Body of pancreas (tissue), 4 donors: ENCODE measurements around the gene TJP1. TPM values are rescaled to one million over a fixed set of nuclear protein-coding genes. Genes with fewer than 3 reads are reported as not detected.

Source experiments
- ATAC-seq: fragments of 150-250 bp; one replicate; pipeline ENCODE4 v1.9.1; 2016
- DNase-seq, 4 donors: peaks; one replicate each; pipeline ENCODE4 v3.0.0-alpha.2; 2019
- H3K27ac ChIP-seq, 4 donors: fragments of 200-600 bp; sonication (generic); 1 replicate in 3 of 4; 2 replicates in 1 of 4; pipeline versions ENCODE4 v1.5.1 to v1.6.1; 2016 to 2019; ENCODE audit warnings: mild to moderate bottlenecking in 1 of 4, mixed read lengths in 1 of 4, moderate library complexity in 1 of 4
- H3K27me3 ChIP-seq, 2 donors: fragments of 200-600 bp; sonication (generic); one replicate each; pipeline ENCODE4 v1.6.0; 2016; ENCODE audit warnings: mild to moderate bottlenecking in 1 of 2
- H3K36me3 ChIP-seq, 2 donors: fragments of 200-600 bp; sonication (generic); replicated peaks in 1 of 2; 2 replicates each; pipeline ENCODE4 v1.5.1; 2016; ENCODE audit warnings: low read depth in 2 of 2; ENCODE audit not compliant: insufficient read depth in 1 of 2
- H3K4me1 ChIP-seq: fragments of 200-600 bp; sonication (generic); one replicate; pipeline ENCODE4 v1.6.0; 2016
- H3K4me3 ChIP-seq, 2 donors: fragments of 200-600 bp; sonication (generic); 1 replicate in 1 of 2; 2 replicates in 1 of 2; pipeline ENCODE4 v1.5.1; 2016 to 2019
- H3K9me3 ChIP-seq, 3 donors: fragments of 200-600 bp; sonication (generic); 1 replicate in 2 of 3; 2 replicates in 1 of 3; pipeline ENCODE4 v1.5.1; 2016
- POLR2A ChIP-seq, 3 donors: fragments of 450-650 bp; IDR thresholded peaks; one replicate each; pipeline ENCODE4 v1.6.1; 2016; ENCODE audit warnings: antibody characterized with exemption in 3 of 3, mild to moderate bottlenecking in 2 of 3
- WGBS, 2 donors: methylation state at CpG; one replicate each; pipeline ENCODE4 v1.1.5; 2017; 5-methylcytosine and 5-hydroxymethylcytosine counted together
- intact Hi-C: fragments of 100-400 bp; cut with DNase I; formaldehyde crosslinking; loops from one replicate; pipeline ENCODE4 v1.15.1; 2023
- total RNA-seq, 2 donors: library from RNA; depleted of rRNA; stranded (reverse); fragments of >200 nt; gene quantifications; one replicate each; pipeline ENCODE4 v1.1.0, GENCODE V29; 2016
- TF ChIP-seq, protein P1 (sequence below), 7 experiments: fragments of 450-650 bp in 4 of 7; fragments of 200-600 bp in 3 of 7; sonication (generic) in 3 of 7; IDR thresholded peaks; one replicate each; pipeline ENCODE4 v1.5.1; 2016 to 2019; ENCODE audit warnings: antibody characterized with exemption in 7 of 7

The TJP1 gene
- total RNA-seq, 2 donors from 2014 or later, result 68.7 to 70.9 TPM

DNA sequence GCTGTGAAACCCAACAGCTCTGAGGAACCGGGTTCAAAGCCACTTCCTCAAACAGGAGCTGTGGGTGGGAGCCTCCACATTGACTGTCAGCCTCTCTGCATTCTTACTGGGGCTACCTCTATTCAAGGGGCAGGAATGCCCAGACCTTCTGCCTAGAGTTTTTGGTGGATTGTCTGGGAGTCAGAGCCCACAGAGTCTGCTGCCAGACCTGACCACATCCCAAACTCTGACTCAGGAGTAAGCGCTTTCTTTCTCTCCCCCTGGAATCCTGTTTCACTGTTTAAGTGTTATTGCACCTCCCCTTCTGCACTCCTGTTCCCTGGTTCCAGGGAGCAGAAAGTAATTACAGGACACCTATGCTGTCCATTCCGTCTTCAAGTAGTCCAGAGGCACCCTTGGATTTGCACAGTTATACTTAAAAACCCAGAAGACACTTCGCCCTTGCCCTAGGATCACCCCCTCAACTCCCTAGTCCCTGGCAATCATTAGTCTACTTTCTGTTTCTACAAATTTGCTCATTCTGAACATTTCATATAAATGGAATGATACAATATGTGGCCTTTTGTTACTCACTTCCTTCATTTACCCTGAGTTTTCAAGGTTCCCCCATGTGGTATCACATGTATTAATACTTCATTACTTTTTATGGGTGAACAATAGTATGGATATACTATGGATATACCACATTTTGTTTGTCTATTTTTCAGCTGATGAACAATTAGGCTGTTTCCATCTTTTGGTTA, 37.9 kb upstream of the TJP1 start:
- intact Hi-C loops, result no loop called here
- DNase-seq (no peak), ATAC-seq (no peak)
- 89 to 92% methylated on average over 4 of the region's 4 CpGs for WGBS, 2 donors
- H3K4me3 ChIP-seq, result no peak overlapping the region
- no peaks in the 10 kb centered on the region for H3K36me3 ChIP-seq
- TF ChIP-seq, protein P1, sequence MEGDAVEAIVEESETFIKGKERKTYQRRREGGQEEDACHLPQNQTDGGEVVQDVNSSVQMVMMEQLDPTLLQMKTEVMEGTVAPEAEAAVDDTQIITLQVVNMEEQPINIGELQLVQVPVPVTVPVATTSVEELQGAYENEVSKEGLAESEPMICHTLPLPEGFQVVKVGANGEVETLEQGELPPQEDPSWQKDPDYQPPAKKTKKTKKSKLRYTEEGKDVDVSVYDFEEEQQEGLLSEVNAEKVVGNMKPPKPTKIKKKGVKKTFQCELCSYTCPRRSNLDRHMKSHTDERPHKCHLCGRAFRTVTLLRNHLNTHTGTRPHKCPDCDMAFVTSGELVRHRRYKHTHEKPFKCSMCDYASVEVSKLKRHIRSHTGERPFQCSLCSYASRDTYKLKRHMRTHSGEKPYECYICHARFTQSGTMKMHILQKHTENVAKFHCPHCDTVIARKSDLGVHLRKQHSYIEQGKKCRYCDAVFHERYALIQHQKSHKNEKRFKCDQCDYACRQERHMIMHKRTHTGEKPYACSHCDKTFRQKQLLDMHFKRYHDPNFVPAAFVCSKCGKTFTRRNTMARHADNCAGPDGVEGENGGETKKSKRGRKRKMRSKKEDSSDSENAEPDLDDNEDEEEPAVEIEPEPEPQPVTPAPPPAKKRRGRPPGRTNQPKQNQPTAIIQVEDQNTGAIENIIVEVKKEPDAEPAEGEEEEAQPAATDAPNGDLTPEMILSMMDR (IDR thresholded peaks at IDR 0.05), result no peak
- TF ChIP-seq POLR2A (IDR thresholded peaks at IDR 0.05), result no peak
- H3K27me3 ChIP-seq, result no peaks in the 10 kb centered on the region
- peaks cover 10% of the 10 kb centered on the region for H3K4me1 ChIP-seq
- H3K9me3 ChIP-seq, result no peaks in the 10 kb centered on the region
- H3K27ac ChIP-seq, result no peak overlapping the region

DNA sequence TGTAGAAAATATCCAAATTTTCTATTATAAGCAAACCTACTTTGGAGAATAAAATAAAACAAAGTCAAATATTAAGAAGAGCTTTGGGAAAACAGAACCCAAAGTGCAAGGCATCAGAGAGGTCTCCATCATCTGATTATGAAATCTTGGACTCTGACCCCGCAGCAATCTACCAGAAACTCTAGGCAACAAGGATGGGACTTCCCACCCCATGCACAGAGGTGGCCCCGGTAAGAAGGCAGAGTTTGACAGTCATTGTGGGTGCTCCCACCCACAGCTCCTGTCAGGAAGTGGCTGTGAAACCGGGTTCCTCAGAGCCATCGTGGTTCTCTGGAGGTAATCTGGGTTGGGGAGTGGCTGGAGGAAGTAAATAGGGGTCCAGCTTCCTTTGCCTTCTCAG, 37.0 kb upstream of the TJP1 start:
- TF ChIP-seq POLR2A (IDR thresholded peaks at IDR 0.05), result no peak
- TF ChIP-seq, protein P1 (IDR thresholded peaks at IDR 0.05), result no peak
- peaks cover 1% of the 10 kb centered on the region for H3K4me1 ChIP-seq
- intact Hi-C loops, result no loop called here
- H3K27me3 ChIP-seq, result no peaks in the 10 kb centered on the region
- no peak for DNase-seq
- H3K27ac ChIP-seq, result no peak overlapping the region
- H3K4me3 ChIP-seq, result no peak overlapping the region
- WGBS, 2 donors, result 55 to 66% methylated on average over 4 of the region's 4 CpGs
- ATAC-seq, result no peak
- H3K36me3 ChIP-seq, result no peaks in the 10 kb centered on the region
- no peaks in the 10 kb centered on the region for H3K9me3 ChIP-seq

DNA sequence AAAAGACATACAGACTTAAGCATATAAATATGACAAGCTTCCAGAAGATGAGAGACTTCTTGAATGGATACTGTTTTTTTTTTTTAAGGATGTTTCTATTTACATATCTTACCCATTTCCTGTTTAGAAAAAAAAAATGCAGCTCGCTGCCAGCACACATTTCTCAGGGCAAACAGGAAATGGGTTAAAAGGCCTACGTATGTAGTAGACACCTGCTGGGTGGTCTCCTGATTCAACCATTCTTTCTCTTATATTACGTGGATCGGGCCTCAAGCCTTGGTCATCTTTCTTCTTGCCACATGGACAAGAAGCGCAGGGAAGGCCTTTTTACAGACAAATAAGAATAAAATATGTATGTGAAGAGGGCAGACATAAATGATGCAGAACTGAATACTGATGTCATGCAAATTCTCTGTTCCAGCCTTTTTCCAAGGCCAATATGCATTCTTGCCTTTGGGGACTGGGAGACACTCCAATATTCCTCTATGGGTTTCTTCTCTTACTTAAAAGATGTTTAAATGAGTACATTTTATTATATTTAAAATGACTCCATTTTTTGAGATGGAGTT, 35.0 kb upstream of the TJP1 start:
- no peak for TF ChIP-seq POLR2A (IDR thresholded peaks at IDR 0.05)
- TF ChIP-seq, protein P1 (IDR thresholded peaks at IDR 0.05), result no peak
- DNase-seq (no peak), ATAC-seq (no peak)
- Histone ChIP-seq H3K36me3 (no peaks in the 10 kb centered on the region), H3K9me3 (no peaks in the 10 kb centered on the region), H3K4me1 (no peaks in the 10 kb centered on the region), H3K27ac (no peak overlapping the region), H3K4me3 (no peak overlapping the region), H3K27me3 (no peaks in the 10 kb centered on the region)
- intact Hi-C loops, result no loop called here
- 85 to 87% methylated on average over 5 of the region's 5 CpGs for WGBS, 2 donors

DNA sequence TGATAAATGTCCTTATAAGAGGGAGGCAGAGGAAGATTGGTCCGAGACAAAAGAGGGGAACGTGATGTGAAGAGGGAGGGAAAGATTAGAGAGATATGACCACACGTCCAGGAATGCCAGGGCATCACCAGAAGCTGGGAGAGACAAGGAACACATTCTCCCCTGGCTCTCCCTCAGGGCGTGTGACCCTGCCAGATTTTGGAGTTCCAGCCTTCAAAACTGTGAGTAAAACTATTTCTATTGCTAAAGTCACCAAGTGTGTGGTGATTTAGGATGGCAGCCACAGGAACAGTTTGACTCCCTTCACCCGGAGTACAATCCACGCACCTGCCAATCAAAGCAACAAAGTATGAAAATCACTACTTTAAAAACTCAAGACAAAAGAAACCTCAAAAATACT, 32.1 kb upstream of the TJP1 start:
- no peaks in the 10 kb centered on the region for H3K4me1 ChIP-seq
- H3K9me3 ChIP-seq, result no peaks in the 10 kb centered on the region
- ATAC-seq (no peak), DNase-seq (no peak)
- intact Hi-C loops, result no loop called here
- WGBS, 2 donors, result 49 to 58% methylated on average over 6 of the region's 6 CpGs
- no peak overlapping the region for H3K4me3 ChIP-seq
- H3K27ac ChIP-seq, result no peak overlapping the region
- no peaks in the 10 kb centered on the region for H3K36me3 ChIP-seq
- TF ChIP-seq POLR2A (IDR thresholded peaks at IDR 0.05), result no peak
- TF ChIP-seq, protein P1 (IDR thresholded peaks at IDR 0.05), result no peak
- H3K27me3 ChIP-seq, result no peaks in the 10 kb centered on the region
